ENCODE measurements around the gene ZC3H12C. TPM values are rescaled to one million over a fixed set of nuclear protein-coding genes. Genes with fewer than 3 reads are reported as not detected.

The ZC3H12C gene
- total and polyA plus RNA-seq, 2 of the 13 experiments (the other 11 are each of a cell fraction or from before 2014, with no cell fraction given), result 2.4 to 5.7 TPM

DNA sequence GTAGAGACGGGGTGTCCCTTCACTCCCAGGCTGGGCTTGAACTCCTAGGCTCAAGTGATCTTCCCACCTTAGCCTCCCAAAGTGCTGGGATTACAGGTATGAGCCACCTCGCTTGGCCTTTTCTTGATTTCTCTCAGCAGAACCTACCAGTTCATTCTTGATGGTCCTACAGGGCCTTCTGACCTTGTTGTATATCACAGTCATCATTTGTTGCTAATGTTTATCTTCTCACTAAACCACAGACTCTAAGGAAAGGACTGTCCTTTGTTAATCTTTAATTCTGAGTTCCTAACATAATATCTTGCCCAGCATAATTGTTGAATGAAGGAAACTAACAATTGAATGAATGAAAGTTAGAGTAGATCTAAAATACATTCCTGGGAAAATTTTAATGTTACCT is 22.0 kb upstream of the ZC3H12C start:
- intact Hi-C loops (cut with micrococcal nuclease; ENCODE audit: unreplicated experiment), result no loop called here
- Histone ChIP-seq H3K9me3 (ENCODE audit: low read length) (no peaks in the 10 kb centered on the region), H3K36me3 (replicated peaks in 1 of 2; ENCODE audit: control insufficient read depth in 1 of 2, insufficient read depth in 2 of 2, low read length in 2 of 2) (no peaks in the 10 kb centered on the region), H3K4me1 (ENCODE audit: insufficient read depth, low read length) (no peaks in the 10 kb centered on the region), H3K79me2 (ENCODE audit: insufficient read depth, low read length) (no peaks in the 10 kb centered on the region), H4K20me1 (ENCODE audit: insufficient read depth, low read length) (no peaks in the 10 kb centered on the region), H2AFZ (ENCODE audit: low read length) (no peak overlapping the region), H3K9ac (ENCODE audit: insufficient read depth, low read depth, low read length) (no peak overlapping the region), H3K4me3 (replicated peaks in 1 of 3; ENCODE audit: insufficient read depth in 1 of 3, low read depth in 2 of 3, low read length in 3 of 3) (no peak overlapping the region), H3K4me2 (ENCODE audit: low read depth, low read length) (no peak overlapping the region), H3K27me3 (ENCODE audit: control insufficient read depth in 1 of 2, insufficient read depth in 2 of 2, low read length in 2 of 2) (peaks cover 0 to 2% of the 10 kb centered on the region in 2 experiments; a peak in 1 of 5 replicates), H3K27ac (ENCODE audit: extremely low read length, insufficient read depth, low read length) (no peak overlapping the region)
- no TSS peak for BruUV-seq (replicated peaks)
- ChIA-PET POLR2A (no interaction called here), CTCF (ENCODE audit: low intra/inter-chr PET ratio, low total read pairs) (no interaction called here)
- 0% methylated on average over 2 of the region's 2 CpGs for WGBS (ENCODE audit: low lambda C conversion rate)
- ATAC-seq (no peak), FAIRE-seq (no peak), DNase-seq (ENCODE audit: low spot score) (no peak)
- in situ Hi-C loops (cut with HindIII; ENCODE audit: extremely low pct_ligation_motif_present, low pct_unique_long_range_greater_than_20kb), result no loop called here
- TF ChIP-seq, protein P1, sequence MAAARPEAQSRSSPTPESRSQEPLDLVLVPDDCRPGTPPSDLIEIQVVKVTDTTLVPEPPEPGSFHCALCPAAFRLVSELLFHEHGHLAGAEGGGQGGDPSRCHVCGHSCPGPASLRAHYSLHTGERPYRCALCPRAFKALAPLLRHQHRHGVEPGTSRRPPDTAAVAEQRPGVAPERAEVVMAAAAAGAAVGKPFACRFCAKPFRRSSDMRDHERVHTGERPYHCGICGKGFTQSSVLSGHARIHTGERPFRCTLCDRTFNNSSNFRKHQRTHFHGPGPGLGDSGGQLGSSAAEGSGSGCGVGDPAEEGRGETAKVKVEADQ (CRISPR knock-in tag; IDR thresholded peaks at IDR 0.05; ENCODE audit: borderline replicate concordance), result no peak
- TF ChIP-seq ZNF256 (CRISPR knock-in tag; conservative IDR thresholded peaks at IDR 0.05) (no peak), NR2F1 (CRISPR knock-in tag; IDR thresholded peaks at IDR 0.05) (no peak), ZNF589 (CRISPR knock-in tag; conservative IDR thresholded peaks at IDR 0.05) (no peak), ZSCAN20 (CRISPR knock-in tag; IDR thresholded peaks at IDR 0.05; ENCODE audit: borderline replicate concordance) (no peak), ZNF674 (CRISPR knock-in tag; IDR thresholded peaks at IDR 0.05; ENCODE audit: low read depth) (no peak), EP300 (IDR thresholded peaks at IDR 0.05; ENCODE audit: low read depth in 2 of 2, low read length in 2 of 2) (no peak), EP300 (CRISPR knock-in tag; IDR thresholded peaks at IDR 0.05; ENCODE audit: borderline replicate concordance) (no peak), ZBTB14 (CRISPR knock-in tag; IDR thresholded peaks at IDR 0.05) (no peak), ZNF572 (CRISPR knock-in tag; IDR thresholded peaks at IDR 0.05) (no peak), ZNF790 (CRISPR knock-in tag; IDR thresholded peaks at IDR 0.05; ENCODE audit: borderline replicate concordance) (no peak), ZNF484 (CRISPR knock-in tag; IDR thresholded peaks at IDR 0.05; ENCODE audit: borderline replicate concordance, low read depth) (no peak), PAWR (CRISPR knock-in tag; IDR thresholded peaks at IDR 0.05; ENCODE audit: borderline replicate concordance) (no peak), ZSCAN21 (CRISPR knock-in tag; IDR thresholded peaks at IDR 0.05; ENCODE audit: borderline replicate concordance) (no peak), ZKSCAN5 (CRISPR knock-in tag; IDR thresholded peaks at IDR 0.05) (no peak), KLF16 (CRISPR knock-in tag; IDR thresholded peaks at IDR 0.05) (no peak), CEBPZ (IDR thresholded peaks at IDR 0.05; ENCODE audit: low read length) (no peak)
